Astrocyte of the cerebellum (primary cell): ENCODE data around the gene FSTL4.

ENCODE experiments used
- DNase-seq: peaks from one replicate; pipeline ENCODE4 v3.0.0-alpha.2; 2011; ENCODE audit warnings: low read depth
- H3K4me3 ChIP-seq: 2 replicates; pipeline ENCODE4 v1.5.1; 2011; ENCODE audit warnings: mild to moderate bottlenecking, low read depth, low read length, moderate library complexity
- in situ Hi-C: cut with HindIII; loops from 2 replicates; pipeline ENCODE4 v1.10.0; 2017; ENCODE audit warnings: low sequenced_read_pairs
- TF ChIP-seq, protein P1 (sequence below): IDR thresholded peaks from 2 replicates; pipeline ENCODE4 v1.5.1; 2012; ENCODE audit warnings: low read length, low read depth, moderate library complexity, mild to moderate bottlenecking; ENCODE audit errors: missing control alignments

FSTL4 gene

DNA sequence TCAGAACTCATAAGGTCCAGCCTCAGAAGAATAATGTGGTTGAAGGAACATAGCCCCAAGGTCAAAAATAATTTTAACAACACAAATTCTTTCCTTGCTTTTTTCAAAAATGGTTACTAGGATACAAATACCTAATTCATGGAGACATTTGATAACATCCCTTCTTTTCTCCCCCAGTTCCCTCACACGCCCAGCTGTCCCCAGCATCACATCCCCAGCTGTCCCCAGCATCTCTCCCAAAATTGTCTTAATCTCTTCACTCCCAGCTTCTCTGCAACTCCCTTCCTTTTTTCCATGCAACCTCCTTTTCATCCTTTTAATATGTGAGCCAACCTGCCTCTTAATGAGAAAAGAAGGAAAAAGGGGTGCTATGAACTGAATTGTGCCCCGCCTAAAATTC lies 77.8 kb downstream of the FSTL4 start:
- in situ Hi-C loops, result no loop called here
- TF ChIP-seq, protein P1, sequence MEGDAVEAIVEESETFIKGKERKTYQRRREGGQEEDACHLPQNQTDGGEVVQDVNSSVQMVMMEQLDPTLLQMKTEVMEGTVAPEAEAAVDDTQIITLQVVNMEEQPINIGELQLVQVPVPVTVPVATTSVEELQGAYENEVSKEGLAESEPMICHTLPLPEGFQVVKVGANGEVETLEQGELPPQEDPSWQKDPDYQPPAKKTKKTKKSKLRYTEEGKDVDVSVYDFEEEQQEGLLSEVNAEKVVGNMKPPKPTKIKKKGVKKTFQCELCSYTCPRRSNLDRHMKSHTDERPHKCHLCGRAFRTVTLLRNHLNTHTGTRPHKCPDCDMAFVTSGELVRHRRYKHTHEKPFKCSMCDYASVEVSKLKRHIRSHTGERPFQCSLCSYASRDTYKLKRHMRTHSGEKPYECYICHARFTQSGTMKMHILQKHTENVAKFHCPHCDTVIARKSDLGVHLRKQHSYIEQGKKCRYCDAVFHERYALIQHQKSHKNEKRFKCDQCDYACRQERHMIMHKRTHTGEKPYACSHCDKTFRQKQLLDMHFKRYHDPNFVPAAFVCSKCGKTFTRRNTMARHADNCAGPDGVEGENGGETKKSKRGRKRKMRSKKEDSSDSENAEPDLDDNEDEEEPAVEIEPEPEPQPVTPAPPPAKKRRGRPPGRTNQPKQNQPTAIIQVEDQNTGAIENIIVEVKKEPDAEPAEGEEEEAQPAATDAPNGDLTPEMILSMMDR, result no peak
- no peak for DNase-seq
- no peak overlapping the region for H3K4me3 ChIP-seq

GRCh38 chr5:133533541-133533940 lies 78.8 kb downstream of the FSTL4 start:
- DNase-seq, result no peak
- TF ChIP-seq, protein P1, result no peak
- in situ Hi-C loops, result no loop called here
- no peak overlapping the region for H3K4me3 ChIP-seq

GRCh38 chr5:133531594-133531993 lies 80.7 kb downstream of the FSTL4 start:
- no peak overlapping the region for H3K4me3 ChIP-seq
- DNase-seq, result no peak
- TF ChIP-seq, protein P1, result no peak
- in situ Hi-C loops, result no loop called here

DNA sequence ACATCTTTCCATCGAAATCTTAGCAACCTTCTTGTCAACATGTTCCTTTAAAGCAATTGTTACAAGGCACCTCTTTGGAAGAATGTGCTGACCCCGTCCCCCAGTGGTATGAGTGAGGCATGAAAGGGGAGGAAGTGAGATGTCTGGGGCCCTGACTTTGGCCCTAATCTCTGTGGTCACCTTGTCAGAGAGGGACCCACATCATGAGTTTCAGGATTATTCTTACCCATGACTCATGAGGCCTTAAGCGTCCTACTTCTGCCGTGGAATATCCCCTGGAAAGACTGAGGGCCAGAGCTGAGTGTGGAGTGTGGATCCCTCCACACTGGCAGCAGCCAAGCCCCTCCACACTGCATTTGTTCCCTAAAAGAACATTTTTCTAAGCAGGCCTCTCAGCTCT lies 81.2 kb downstream of the FSTL4 start:
- DNase-seq, result no peak
- no peak overlapping the region for H3K4me3 ChIP-seq
- in situ Hi-C loops, result no loop called here
- TF ChIP-seq, protein P1, result no peak

GRCh38 chr5:133530270-133530669 lies 82.1 kb downstream of the FSTL4 start:
- in situ Hi-C loops, result no loop called here
- TF ChIP-seq, protein P1, result no peak
- no peak overlapping the region for H3K4me3 ChIP-seq
- no peak for DNase-seq

DNA sequence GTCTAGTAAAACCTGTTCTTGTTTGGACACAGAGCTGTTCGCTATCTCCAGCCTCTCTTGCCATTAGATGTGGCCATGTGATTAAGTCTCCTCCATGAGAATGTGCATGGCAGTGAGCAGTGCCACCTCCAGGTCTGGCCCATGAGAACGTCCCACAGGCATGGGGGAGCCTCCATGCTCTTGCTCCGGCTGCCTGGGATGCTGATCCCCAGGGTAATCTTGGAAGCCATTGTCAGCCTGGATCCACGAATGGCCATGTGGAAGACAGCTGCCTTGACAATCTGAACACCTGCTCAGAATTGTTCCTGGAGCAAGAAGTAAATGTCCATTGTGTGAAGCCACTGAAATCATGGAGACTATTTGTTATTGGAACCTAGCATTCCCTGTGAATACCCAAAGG lies 83.5 kb downstream of the FSTL4 start:
- in situ Hi-C loops, result no loop called here
- TF ChIP-seq, protein P1, result no peak
- no peak overlapping the region for H3K4me3 ChIP-seq
- no peak for DNase-seq

DNA sequence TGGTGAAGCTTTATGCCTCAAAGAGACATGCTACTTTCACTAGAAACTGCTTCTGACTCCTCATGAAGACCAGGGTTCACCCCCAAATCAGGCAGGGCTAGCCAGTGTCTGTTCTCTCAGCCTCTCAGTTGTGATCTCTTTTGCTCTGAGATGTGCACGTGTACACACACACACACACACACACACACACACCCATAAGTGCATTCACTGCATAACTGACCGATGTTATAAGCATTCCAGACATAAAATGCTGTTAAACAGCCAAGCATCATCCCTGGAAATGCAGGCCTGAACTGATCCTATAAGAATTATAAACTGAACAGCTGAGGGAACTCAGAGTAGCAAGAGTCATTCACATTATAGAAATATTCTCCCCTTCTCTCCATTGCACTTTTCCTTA lies 85.0 kb downstream of the FSTL4 start:
- in situ Hi-C loops, result no loop called here
- DNase-seq, result no peak
- H3K4me3 ChIP-seq, result no peak overlapping the region
- TF ChIP-seq, protein P1, result no peak
